Measurements from ENCODE around the gene COL26A1.

GRCh38 chr7:101465576-101466196 is 103.0 kb downstream of the COL26A1 start:
- no peak for TF ChIP-seq CTCF (conservative IDR thresholded peaks at IDR 0.05; ENCODE audit: low read depth, low read length)
- no peak for TF ChIP-seq EZH2 (IDR thresholded peaks at IDR 0.05; ENCODE audit: borderline replicate concordance, low read depth, low read length, poor library complexity, severe bottlenecking)

All from A673 (cell line).